Measurements from ENCODE around the gene PRKAR1B. TPM values are rescaled to one million over a fixed set of nuclear protein-coding genes. Genes with fewer than 3 reads are reported as not detected.

The PRKAR1B gene
- total RNA-seq, 1 experiment from 2014 or later, result 43.3 TPM

GRCh38 chr7:757741-758163 lies 30.7 kb upstream of the PRKAR1B start:
- Mint-ChIP-seq H3K36me3 (ENCODE audit: insufficient read depth in 1 of 3, low read depth in 3 of 3) (peaks cover 44 to 74% (median 72%) of the 10 kb centered on the region in 3 experiments; a peak in 6 of 7 replicates), H3K27me3 (ENCODE audit: low read depth) (no peaks in the 10 kb centered on the region), H3K9me3 (no peaks in the 10 kb centered on the region), H3K4me3 (no peak overlapping the region), H3K27ac (no peak overlapping the region), H3K4me1 (no peaks in the 10 kb centered on the region)
- no peak for TF ChIP-seq CTCF (conservative IDR thresholded peaks at IDR 0.05)
- no peak overlapping the region for H3K9ac ChIP-seq (ENCODE audit: extremely low read depth, insufficient read length, low read length)
- H4K8ac ChIP-seq (replicated peaks; ENCODE audit: insufficient read length, low read depth, low read length), result no peak overlapping the region
- no peaks in the 10 kb centered on the region for H3K9me3 ChIP-seq (ENCODE audit: control insufficient read depth, low read depth, low read length)
- H3K4ac ChIP-seq (ENCODE audit: low read depth, low read length), result no peak overlapping the region
- no peaks in the 10 kb centered on the region for H3K23me2 ChIP-seq (ENCODE audit: insufficient read length, low read depth, low read length, poor library complexity, severe bottlenecking)
- no peaks in the 10 kb centered on the region for H3K27me3 ChIP-seq (ENCODE audit: insufficient read depth, low read length)
- no peak for DNase-seq
- H3K4me1 ChIP-seq (ENCODE audit: insufficient read depth, low read length), result no peaks in the 10 kb centered on the region
- H3K4me2 ChIP-seq (ENCODE audit: insufficient read depth, insufficient read length, low read length), result no peak overlapping the region
- no peaks in the 10 kb centered on the region for H4K20me1 ChIP-seq (ENCODE audit: control insufficient read depth, insufficient read depth, insufficient read length)
- H2BK15ac ChIP-seq (ENCODE audit: low read depth, low read length), result no peak overlapping the region
- no peak overlapping the region for H3K23ac ChIP-seq (ENCODE audit: insufficient read length, low read depth, low read length)
- no peaks in the 10 kb centered on the region for H3K79me2 ChIP-seq (ENCODE audit: insufficient read depth, low read length)
- WGBS (ENCODE audit: extremely low coverage, insufficient read length, low lambda C conversion rate), result no CpG with 5 or more reads among the region's 19 CpGs
- no peak overlapping the region for H4K5ac ChIP-seq (ENCODE audit: insufficient read length, low read depth, low read length)
- no peak overlapping the region; the same call in 1 of the 2 replicates for H3K14ac ChIP-seq (ENCODE audit: insufficient read depth, low read length)
- H3K18ac ChIP-seq (ENCODE audit: insufficient read length, low read depth, low read length), result no peak overlapping the region
- H2BK120ac ChIP-seq (ENCODE audit: low read depth, low read length, poor library complexity, severe bottlenecking), result no peak overlapping the region
- H3K79me1 ChIP-seq (ENCODE audit: insufficient read depth, low read depth, low read length, poor library complexity, severe bottlenecking), result no peaks in the 10 kb centered on the region
- no peak overlapping the region for H3T11ph ChIP-seq (ENCODE audit: low read length)
- no peak overlapping the region for H4K91ac ChIP-seq (ENCODE audit: insufficient read length, low read depth, low read length)
- H2AK5ac ChIP-seq (ENCODE audit: insufficient read length, low read length), result no peak overlapping the region
- H2BK12ac ChIP-seq (ENCODE audit: insufficient read length, low read depth, low read length), result no peak overlapping the region
- H3K56ac ChIP-seq (ENCODE audit: insufficient read length, low read depth, low read length), result no peak overlapping the region
- no peak overlapping the region for H2BK20ac ChIP-seq (ENCODE audit: low read depth, low read length, poor library complexity, severe bottlenecking)
- H2AFZ ChIP-seq (ENCODE audit: low read length), result no peak overlapping the region
- no peak overlapping the region for H2BK5ac ChIP-seq (ENCODE audit: insufficient read length, low read length)
- no peak overlapping the region for H3K27ac ChIP-seq (ENCODE audit: insufficient read length, low read depth, low read length)
